Vagina (tissue), 2 donors: ENCODE measurements around the gene SLC25A48. TPM values are rescaled to one million over a fixed set of nuclear protein-coding genes. Genes with fewer than 3 reads are reported as not detected.

Experiments
- DNase-seq, 2 donors: peaks; one replicate each; pipeline ENCODE4 v3.0.0-alpha.2; 2017; ENCODE audit errors: extremely low spot score in 2 of 2
- H3K27ac ChIP-seq: fragments of 200-600 bp; sonication (generic); one replicate; pipeline ENCODE4 v1.5.1; 2019
- H3K27me3 ChIP-seq: fragments of 200-600 bp; sonication (generic); one replicate; pipeline ENCODE4 v1.5.1; 2019
- H3K36me3 ChIP-seq, 2 donors: fragments of 200-600 bp; sonication (generic); one replicate each; pipeline ENCODE4 v1.5.1; 2017 to 2019
- H3K4me1 ChIP-seq: fragments of 200-600 bp; sonication (generic); one replicate; pipeline ENCODE4 v1.5.1; 2019
- H3K4me3 ChIP-seq, 2 donors: fragments of 200-600 bp; sonication (generic); 1 replicate in 1 of 2; 2 replicates in 1 of 2; pipeline ENCODE4 v1.5.1; 2016 to 2019
- H3K9me3 ChIP-seq: fragments of 200-600 bp; sonication (generic); one replicate; pipeline ENCODE4 v1.5.1; 2019
- CTCF ChIP-seq, 3 experiments: fragments of 450-650 bp in 2 of 3; fragments of 200-600 bp in 1 of 3; sonication (generic) in 1 of 3; IDR thresholded peaks; one replicate each; pipeline ENCODE4 v1.5.1; 2017 to 2019; ENCODE audit warnings: antibody characterized with exemption in 3 of 3, mild to moderate bottlenecking in 2 of 3, moderate library complexity in 2 of 3
- POLR2A ChIP-seq, 2 donors: fragments of 450-650 bp; IDR thresholded peaks; one replicate each; pipeline ENCODE4 v1.6.1; 2017; ENCODE audit warnings: antibody characterized with exemption in 2 of 2, mild to moderate bottlenecking in 2 of 2, moderate library complexity in 2 of 2
- POLR2AphosphoS5 ChIP-seq, 2 donors: sonication (generic); formaldehyde crosslinking; IDR thresholded peaks; one replicate each; pipeline ENCODE4 v1.9.0; 2017; ENCODE audit warnings: antibody characterized with exemption in 2 of 2, mild to moderate bottlenecking in 2 of 2, low read depth in 1 of 2; ENCODE audit not compliant: insufficient read depth in 1 of 2
- intact Hi-C: fragments of 100-400 bp; cut with DNase I; formaldehyde crosslinking; loops from one replicate; pipeline ENCODE4 v1.15.1; 2023
- total RNA-seq: library from RNA; depleted of rRNA; stranded (reverse); fragments of >200 nt; gene quantifications from one replicate; pipeline ENCODE4 v1.2.3, GENCODE V29; 2016

SLC25A48 gene
- total RNA-seq, 1 donor from 2014 or later = 0.49 TPM

- H3K9me3 ChIP-seq = no peaks in the 10 kb centered on the region
- TF ChIP-seq POLR2A (IDR thresholded peaks at IDR 0.05) (no peak), POLR2AphosphoS5 (IDR thresholded peaks at IDR 0.05; ENCODE audit: insufficient read depth in 1 of 2, low read depth in 1 of 2) (no peak), CTCF (IDR thresholded peaks at IDR 0.05) (no peak)
- H3K36me3 ChIP-seq = no peaks in the 10 kb centered on the region
- DNase-seq = no peak
- H3K4me1 ChIP-seq = no peaks in the 10 kb centered on the region
- no peak overlapping the region for H3K4me3 ChIP-seq
- H3K27ac ChIP-seq = no peak overlapping the region
- H3K27me3 ChIP-seq = no peaks in the 10 kb centered on the region
- intact Hi-C loops = no loop called here
Measured at GRCh38 chr5:135840959-135841358, 6.5 kb downstream of the SLC25A48 start.

- no peaks in the 10 kb centered on the region for H3K4me1 ChIP-seq
- H3K9me3 ChIP-seq = no peaks in the 10 kb centered on the region
- no peaks in the 10 kb centered on the region for H3K27me3 ChIP-seq
- H3K27ac ChIP-seq = no peak overlapping the region
- H3K4me3 ChIP-seq = no peak overlapping the region
- H3K36me3 ChIP-seq = no peaks in the 10 kb centered on the region
- TF ChIP-seq POLR2A (IDR thresholded peaks at IDR 0.05) = no peak
- no peak for TF ChIP-seq CTCF (IDR thresholded peaks at IDR 0.05)
- no peak for TF ChIP-seq POLR2AphosphoS5 (IDR thresholded peaks at IDR 0.05; ENCODE audit: insufficient read depth in 1 of 2, low read depth in 1 of 2)
- no peak for DNase-seq
- intact Hi-C loops = no loop called here
Measured at GRCh38 chr5:135842737-135843136, 8.3 kb downstream of the SLC25A48 start.

GRCh38 chr5:135843571-135844337 lies 9.3 kb downstream of the SLC25A48 start:
- Histone ChIP-seq H3K4me3 (no peak overlapping the region), H3K36me3 (no peaks in the 10 kb centered on the region), H3K27ac (no peak overlapping the region), H3K27me3 (no peaks in the 10 kb centered on the region), H3K9me3 (no peaks in the 10 kb centered on the region), H3K4me1 (no peaks in the 10 kb centered on the region)
- TF ChIP-seq POLR2AphosphoS5 (IDR thresholded peaks at IDR 0.05; ENCODE audit: insufficient read depth in 1 of 2, low read depth in 1 of 2) (no peak), CTCF (IDR thresholded peaks at IDR 0.05) (no peak), POLR2A (IDR thresholded peaks at IDR 0.05) (no peak)
- intact Hi-C loops = no loop called here
- DNase-seq = peak in 1 of 2 donors; percentile 28

GRCh38 chr5:135846311-135846710 lies 11.8 kb downstream of the SLC25A48 start:
- TF ChIP-seq POLR2A (IDR thresholded peaks at IDR 0.05) = no peak
- no peak for TF ChIP-seq POLR2AphosphoS5 (IDR thresholded peaks at IDR 0.05; ENCODE audit: insufficient read depth in 1 of 2, low read depth in 1 of 2)
- no peak for TF ChIP-seq CTCF (IDR thresholded peaks at IDR 0.05)
- Histone ChIP-seq H3K4me1 (no peaks in the 10 kb centered on the region), H3K27me3 (no peaks in the 10 kb centered on the region), H3K4me3 (no peak overlapping the region), H3K36me3 (no peaks in the 10 kb centered on the region), H3K27ac (no peak overlapping the region), H3K9me3 (no peaks in the 10 kb centered on the region)
- DNase-seq = no peak
- intact Hi-C loops = no loop called here

GRCh38 chr5:135847976-135848375 lies 13.5 kb downstream of the SLC25A48 start:
- Histone ChIP-seq H3K27ac (no peak overlapping the region), H3K36me3 (no peaks in the 10 kb centered on the region), H3K9me3 (no peaks in the 10 kb centered on the region), H3K4me3 (no peak overlapping the region), H3K27me3 (no peaks in the 10 kb centered on the region), H3K4me1 (no peaks in the 10 kb centered on the region)
- intact Hi-C loops = no loop called here
- DNase-seq = no peak
- TF ChIP-seq CTCF (IDR thresholded peaks at IDR 0.05) = no peak
- no peak for TF ChIP-seq POLR2A (IDR thresholded peaks at IDR 0.05)
- no peak for TF ChIP-seq POLR2AphosphoS5 (IDR thresholded peaks at IDR 0.05; ENCODE audit: insufficient read depth in 1 of 2, low read depth in 1 of 2)
